Effector memory CD4-positive, alpha-beta T cell (primary cell): ENCODE data around the gene CPNE6.

Source experiments
- DNase-seq, 3 donors: peaks; one replicate each; pipeline ENCODE4 v3.0.0-alpha.2; 2020
- H3K27ac ChIP-seq: 2 replicates; pipeline ENCODE4 v1.7.0; 2013; ENCODE audit warnings: mild to moderate bottlenecking, low read length, moderate library complexity; ENCODE audit not compliant: insufficient read depth, poor library complexity, severe bottlenecking
- H3K27me3 ChIP-seq: replicated peaks from 2 replicates; pipeline ENCODE4 v1.7.0; 2013; ENCODE audit warnings: mild to moderate bottlenecking, low read length; ENCODE audit not compliant: insufficient read depth, control insufficient read depth, poor library complexity, severe bottlenecking
- H3K36me3 ChIP-seq: 2 replicates; pipeline ENCODE4 v1.7.0; 2013; ENCODE audit warnings: mild to moderate bottlenecking, low read length, moderate library complexity; ENCODE audit not compliant: control insufficient read depth, insufficient read depth
- H3K4me1 ChIP-seq: 2 replicates; pipeline ENCODE4 v1.7.0; 2013; ENCODE audit warnings: low read length, mild to moderate bottlenecking; ENCODE audit not compliant: control insufficient read depth, insufficient read depth, poor library complexity, severe bottlenecking
- H3K4me3 ChIP-seq: 2 replicates; pipeline ENCODE4 v1.7.0; 2013; ENCODE audit warnings: low read length, low read depth, mild to moderate bottlenecking; ENCODE audit not compliant: insufficient read depth, poor library complexity, severe bottlenecking
- H3K9me3 ChIP-seq: 2 replicates; pipeline ENCODE4 v1.7.0; 2013; ENCODE audit warnings: mild to moderate bottlenecking, low read length, moderate library complexity; ENCODE audit not compliant: control insufficient read depth

CPNE6 gene

DNA sequence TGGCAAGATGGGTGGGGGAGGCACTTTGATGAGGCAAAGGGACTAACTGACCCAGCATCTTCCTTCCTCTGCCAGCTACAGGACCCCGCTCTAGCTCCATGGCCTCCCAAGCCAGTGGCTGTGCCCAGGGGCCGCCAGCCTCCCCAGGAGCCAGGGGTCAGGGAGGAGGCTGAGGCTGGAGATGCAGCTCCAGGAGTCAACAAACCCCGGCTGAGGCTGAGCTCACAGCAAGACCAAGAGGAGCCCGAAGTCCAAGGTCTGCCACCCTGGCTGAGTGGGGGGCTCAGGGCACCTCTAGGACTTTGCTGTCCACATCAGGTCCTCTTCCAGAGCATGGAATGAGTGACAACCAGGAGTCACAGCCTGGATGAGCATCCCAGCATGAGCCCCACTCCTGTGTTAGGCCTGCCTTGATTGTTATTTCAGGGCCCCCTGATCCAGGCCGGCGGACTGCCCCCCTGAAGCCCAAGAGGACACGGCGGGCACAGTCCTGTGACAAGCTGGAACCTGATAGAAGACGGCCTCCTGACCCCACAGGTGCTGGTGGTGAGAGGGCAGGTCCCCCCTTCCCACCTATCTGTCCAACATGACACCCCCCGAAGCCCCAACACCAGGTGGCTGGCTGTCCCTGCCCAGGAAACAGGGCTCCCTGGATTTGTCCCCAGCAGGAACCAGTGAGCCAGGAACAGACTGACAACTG is 2.5 kb upstream of the CPNE6 start:
- no peaks in the 10 kb centered on the region for H3K36me3 ChIP-seq
- no peaks in the 10 kb centered on the region for H3K4me1 ChIP-seq
- no peak overlapping the region for H3K4me3 ChIP-seq
- no peak for DNase-seq
- no peak overlapping the region for H3K27ac ChIP-seq
- H3K27me3 ChIP-seq, result no peaks in the 10 kb centered on the region
- no peaks in the 10 kb centered on the region for H3K9me3 ChIP-seq

DNA sequence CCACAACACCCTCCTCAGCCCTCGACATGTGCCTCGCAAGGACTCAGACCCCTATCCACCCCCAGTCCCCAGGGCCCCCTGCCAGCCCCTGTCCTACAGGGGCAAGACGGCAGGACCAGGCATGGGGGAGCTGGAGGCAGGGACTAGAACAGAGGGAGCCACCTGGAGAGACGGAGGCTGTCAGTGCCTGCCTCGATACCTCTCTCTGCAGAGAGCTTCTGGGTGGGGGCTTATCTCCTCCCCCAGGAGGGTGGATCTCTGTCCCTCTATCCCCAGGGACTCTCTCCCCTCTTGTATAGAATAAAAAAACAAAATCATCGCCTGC is 2.0 kb upstream of the CPNE6 start:
- Histone ChIP-seq H3K9me3 (no peaks in the 10 kb centered on the region), H3K27me3 (no peaks in the 10 kb centered on the region), H3K27ac (no peak overlapping the region), H3K36me3 (no peaks in the 10 kb centered on the region), H3K4me1 (no peaks in the 10 kb centered on the region), H3K4me3 (no peak overlapping the region)
- no peak for DNase-seq

- H3K27me3 ChIP-seq, result no peaks in the 10 kb centered on the region
- H3K4me3 ChIP-seq, result no peak overlapping the region
- no peaks in the 10 kb centered on the region for H3K4me1 ChIP-seq
- no peak overlapping the region for H3K27ac ChIP-seq
- no peak for DNase-seq
- H3K36me3 ChIP-seq, result no peaks in the 10 kb centered on the region
- H3K9me3 ChIP-seq, result no peaks in the 10 kb centered on the region
Observed at GRCh38 chr14:24070285-24071143, 848 bp upstream of the CPNE6 start.

DNA sequence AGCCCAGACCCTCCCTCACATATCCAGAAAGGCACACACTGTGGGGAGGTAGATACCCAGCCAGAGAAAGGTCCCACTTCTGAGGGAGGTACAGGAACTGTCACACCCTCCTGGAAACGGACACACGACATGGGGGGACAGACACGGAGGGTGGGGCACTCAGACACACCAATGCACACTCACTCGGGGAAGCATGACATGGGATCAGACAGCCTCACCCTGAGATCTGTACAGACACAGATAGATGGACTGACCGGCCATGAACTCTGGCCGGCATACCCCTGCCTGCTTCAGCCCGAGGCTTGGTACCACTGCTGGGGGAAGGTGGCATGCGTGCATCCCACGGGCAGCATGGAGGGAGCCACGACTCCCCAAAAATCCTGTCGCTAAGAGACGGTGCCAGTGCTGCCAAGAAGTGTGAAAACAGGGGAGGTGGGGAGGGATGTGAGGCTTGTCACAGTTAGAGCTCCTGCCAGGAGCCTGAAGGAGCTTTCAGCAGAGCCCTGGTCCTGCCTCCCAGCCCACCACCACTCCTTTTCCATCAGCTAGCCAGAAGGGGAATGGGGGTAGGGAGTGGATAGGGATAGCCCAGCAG is 571 bp downstream of the CPNE6 start:
- no peak for DNase-seq
- no peaks in the 10 kb centered on the region for H3K4me1 ChIP-seq
- no peak overlapping the region for H3K27ac ChIP-seq
- no peaks in the 10 kb centered on the region for H3K9me3 ChIP-seq
- H3K36me3 ChIP-seq, result no peaks in the 10 kb centered on the region
- H3K4me3 ChIP-seq, result no peak overlapping the region
- H3K27me3 ChIP-seq, result no peaks in the 10 kb centered on the region

DNA sequence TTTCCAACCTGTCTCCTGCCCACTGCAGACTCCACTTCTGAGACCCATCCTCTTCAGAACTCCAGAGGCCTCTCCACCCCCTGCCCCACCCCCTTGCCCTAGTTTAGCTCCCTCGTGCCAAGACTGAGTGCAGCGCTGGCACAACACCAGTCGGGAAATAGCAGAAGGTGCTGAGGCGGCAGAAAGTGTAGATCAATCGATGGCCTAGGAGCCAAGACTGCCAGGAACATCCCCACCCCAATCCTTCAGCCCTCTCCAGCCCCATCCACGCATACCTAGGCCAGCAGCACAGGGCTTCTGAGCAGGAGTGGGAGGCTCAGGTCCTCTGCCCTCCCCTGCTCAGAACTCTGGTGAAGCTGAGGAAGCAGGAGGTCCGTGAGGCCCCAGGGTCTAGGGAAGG is 1.1 kb downstream of the CPNE6 start:
- Histone ChIP-seq H3K36me3 (no peaks in the 10 kb centered on the region), H3K9me3 (no peaks in the 10 kb centered on the region), H3K27me3 (no peaks in the 10 kb centered on the region), H3K27ac (no peak overlapping the region), H3K4me1 (no peaks in the 10 kb centered on the region), H3K4me3 (no peak overlapping the region)
- DNase-seq, result no peak

DNA sequence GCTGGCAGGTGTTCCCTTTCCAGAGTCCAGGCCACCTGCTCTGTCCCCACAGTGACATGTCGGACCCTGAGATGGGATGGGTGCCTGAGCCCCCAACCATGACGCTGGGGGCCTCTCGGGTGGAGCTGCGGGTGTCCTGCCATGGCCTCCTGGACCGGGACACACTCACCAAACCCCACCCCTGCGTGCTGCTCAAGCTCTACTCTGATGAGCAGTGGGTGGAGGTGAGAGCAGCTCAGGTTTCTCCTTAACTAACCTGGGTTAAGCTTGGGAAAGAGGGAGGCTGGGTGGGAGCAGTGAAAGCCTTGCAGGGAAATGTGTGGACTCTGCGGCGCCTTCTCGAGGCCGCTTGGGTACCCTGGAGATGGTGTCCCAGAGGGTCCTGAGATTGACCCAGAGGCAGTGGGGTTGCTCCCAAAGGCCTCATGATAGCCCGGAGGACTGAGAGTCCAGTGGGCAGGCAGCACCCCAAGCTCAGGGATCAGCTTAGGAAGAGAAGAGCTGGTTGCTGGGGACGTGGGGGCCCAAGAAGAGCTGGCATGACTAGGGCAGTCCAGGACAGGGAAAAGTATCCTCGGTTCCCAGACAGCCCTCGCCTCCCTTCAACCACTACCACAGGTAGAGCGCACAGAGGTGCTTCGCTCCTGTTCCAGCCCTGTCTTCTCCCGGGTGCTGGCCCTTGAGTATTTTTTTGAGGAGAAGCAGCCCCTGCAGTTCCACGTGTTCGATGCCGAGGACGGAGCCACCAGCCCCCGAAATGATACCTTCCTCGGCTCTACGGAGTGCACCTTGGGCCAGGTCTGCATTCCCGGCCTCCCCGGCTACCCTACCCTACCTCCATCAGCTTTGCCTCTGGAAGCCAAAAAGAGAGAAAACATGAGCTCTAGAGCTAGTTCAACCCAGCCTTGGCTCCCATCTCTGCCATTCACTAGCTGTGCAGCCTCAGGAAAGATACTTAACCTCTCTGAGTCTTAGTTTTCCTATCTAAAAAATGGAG is 1.8 kb downstream of the CPNE6 start:
- Histone ChIP-seq H3K4me1 (no peaks in the 10 kb centered on the region), H3K9me3 (no peaks in the 10 kb centered on the region), H3K36me3 (no peaks in the 10 kb centered on the region), H3K4me3 (no peak overlapping the region), H3K27me3 (no peaks in the 10 kb centered on the region), H3K27ac (no peak overlapping the region)
- DNase-seq, result no peak

- H3K27ac ChIP-seq, result no peak overlapping the region
- no peaks in the 10 kb centered on the region for H3K4me1 ChIP-seq
- H3K9me3 ChIP-seq, result no peaks in the 10 kb centered on the region
- DNase-seq, result no peak
- H3K27me3 ChIP-seq, result no peaks in the 10 kb centered on the region
- H3K4me3 ChIP-seq, result no peak overlapping the region
- no peaks in the 10 kb centered on the region for H3K36me3 ChIP-seq
Observed at GRCh38 chr14:24074625-24075484, 3.5 kb downstream of the CPNE6 start.

GRCh38 chr14:24075485-24076301 is 4.3 kb downstream of the CPNE6 start:
- Histone ChIP-seq H3K9me3 (no peaks in the 10 kb centered on the region), H3K36me3 (no peaks in the 10 kb centered on the region), H3K4me1 (peaks cover 5% of the 10 kb centered on the region), H3K4me3 (no peak overlapping the region), H3K27me3 (no peaks in the 10 kb centered on the region), H3K27ac (no peak overlapping the region)
- no peak for DNase-seq
